GM21423 (cell line): Measurements from ENCODE around the gene MTMR2.
"Not testable (repeated sequence)": the region's sequence is repeated elsewhere in the genome, so short reads cannot be mapped to it uniquely, and the experiment has no call there.

Source experiments
- ATAC-seq: cut with Tn5 transposase; IDR thresholded peaks from one replicate; pipeline ENCODE4 v1.9.1; 2021; ENCODE audit warnings: mild to moderate bottlenecking, moderate library complexity; ENCODE audit not compliant: unreplicated experiment

MTMR2 gene

GRCh38 chr11:95829580-95830259, 94.2 kb downstream of the MTMR2 start:
- no peak for ATAC-seq

- no peak for ATAC-seq
Measured at GRCh38 chr11:95827696-95828095, 96.2 kb downstream of the MTMR2 start.

GRCh38 chr11:95821640-95822039, 102.3 kb downstream of the MTMR2 start:
- ATAC-seq: no peak

- ATAC-seq: no peak
Measured at GRCh38 chr11:95816037-95816436, 107.9 kb downstream of the MTMR2 start.

GRCh38 chr11:95811052-95811451, 112.9 kb downstream of the MTMR2 start:
- not testable (repeated sequence) for ATAC-seq

- ATAC-seq: not testable (repeated sequence)
Measured at GRCh38 chr11:95806464-95806863, 117.4 kb downstream of the MTMR2 start.

GRCh38 chr11:95805869-95806268, 118.0 kb downstream of the MTMR2 start:
- ATAC-seq: no peak

- ATAC-seq: no peak
Measured at GRCh38 chr11:95803973-95804372, 119.9 kb downstream of the MTMR2 start.

- ATAC-seq: no peak
Measured at GRCh38 chr11:95802806-95803205, 121.1 kb downstream of the MTMR2 start.

- ATAC-seq: no peak
Measured at GRCh38 chr11:95800438-95800837, 123.5 kb downstream of the MTMR2 start.

GRCh38 chr11:95799546-95799945, 124.4 kb downstream of the MTMR2 start:
- ATAC-seq: no peak

GRCh38 chr11:95796501-95796900, 127.4 kb downstream of the MTMR2 start:
- no peak for ATAC-seq

GRCh38 chr11:95795627-95796295, 128.1 kb downstream of the MTMR2 start:
- no peak for ATAC-seq

GRCh38 chr11:95794086-95794485, 129.8 kb downstream of the MTMR2 start:
- ATAC-seq: no peak

GRCh38 chr11:95793116-95793515, 130.8 kb downstream of the MTMR2 start:
- no peak for ATAC-seq

GRCh38 chr11:95792700-95793099, 131.2 kb downstream of the MTMR2 start:
- no peak for ATAC-seq

- ATAC-seq: no peak
Measured at GRCh38 chr11:95792200-95792599, 131.7 kb downstream of the MTMR2 start.

- ATAC-seq: no peak
Measured at GRCh38 chr11:95791709-95792033, 132.2 kb downstream of the MTMR2 start.

- peak; percentile 6 for ATAC-seq
Measured at GRCh38 chr11:95790933-95791708, 132.8 kb downstream of the MTMR2 start.

GRCh38 chr11:95790123-95790932, 133.6 kb downstream of the MTMR2 start, which contains the start of gene CEP57:
TSS of gene CEP57 (plus strand) at chr11:95790498. CDS start at chr11:95790699, 201 bp downstream.
- peak; percentile 66 for ATAC-seq

GRCh38 chr11:95789506-95790122, 134.3 kb downstream of the MTMR2 start, which contains the start of gene FAM76B:
TSS of gene FAM76B (minus strand) at chr11:95789782. CDS start at chr11:95789478, 304 bp downstream.
- peak; percentile 71 for ATAC-seq
